Activated naive CD8-positive, alpha-beta T cell treated with anti-CD3 and anti-CD28 coated beads, Interleukin-2, amount 50 U/mL, for 24 hours (primary cell): ENCODE data around the gene CCDC102A.
"Not testable (repeated sequence)": the region's sequence is repeated elsewhere in the genome, so short reads cannot be mapped to it uniquely, and the experiment has no call there.

Experiments
- ATAC-seq: fragments of 150-1000 bp; cut with Tn5 transposase; one replicate; pipeline ENCODE4 v1.10.0; 2021
- DNase-seq: peaks from one replicate; pipeline ENCODE4 v3.0.0; 2021
- H3K27ac Mint-ChIP-seq: one replicate; pipeline ENCODE4 v1.8.0; 2021; ENCODE audit warnings: mild to moderate bottlenecking, mixed read lengths
- H3K27me3 Mint-ChIP-seq: one replicate; pipeline ENCODE4 v1.8.0; 2021; ENCODE audit warnings: mixed read lengths
- H3K36me3 Mint-ChIP-seq: one replicate; pipeline ENCODE4 v1.8.0; 2021; ENCODE audit warnings: low read depth, mixed read lengths
- H3K4me1 Mint-ChIP-seq: one replicate; pipeline ENCODE4 v1.8.0; 2021; ENCODE audit warnings: mixed read lengths
- H3K4me3 Mint-ChIP-seq: one replicate; pipeline ENCODE4 v1.8.0; 2021; ENCODE audit warnings: mild to moderate bottlenecking, moderate library complexity, mixed read lengths
- H3K9me3 Mint-ChIP-seq: one replicate; pipeline ENCODE4 v1.8.0; 2021; ENCODE audit warnings: mixed read lengths

CCDC102A gene

GRCh38 chr16:57570301-57571070, 34.1 kb upstream of the CCDC102A start:
- peaks cover 18% of the 10 kb centered on the region for H3K4me1 Mint-ChIP-seq
- no peak for DNase-seq
- H3K36me3 Mint-ChIP-seq: peaks cover 13% of the 10 kb centered on the region
- H3K27me3 Mint-ChIP-seq: no peaks in the 10 kb centered on the region
- H3K27ac Mint-ChIP-seq: no peak overlapping the region
- H3K9me3 Mint-ChIP-seq: peaks cover 10% of the 10 kb centered on the region
- no peak for ATAC-seq
- no peak overlapping the region for H3K4me3 Mint-ChIP-seq

DNA sequence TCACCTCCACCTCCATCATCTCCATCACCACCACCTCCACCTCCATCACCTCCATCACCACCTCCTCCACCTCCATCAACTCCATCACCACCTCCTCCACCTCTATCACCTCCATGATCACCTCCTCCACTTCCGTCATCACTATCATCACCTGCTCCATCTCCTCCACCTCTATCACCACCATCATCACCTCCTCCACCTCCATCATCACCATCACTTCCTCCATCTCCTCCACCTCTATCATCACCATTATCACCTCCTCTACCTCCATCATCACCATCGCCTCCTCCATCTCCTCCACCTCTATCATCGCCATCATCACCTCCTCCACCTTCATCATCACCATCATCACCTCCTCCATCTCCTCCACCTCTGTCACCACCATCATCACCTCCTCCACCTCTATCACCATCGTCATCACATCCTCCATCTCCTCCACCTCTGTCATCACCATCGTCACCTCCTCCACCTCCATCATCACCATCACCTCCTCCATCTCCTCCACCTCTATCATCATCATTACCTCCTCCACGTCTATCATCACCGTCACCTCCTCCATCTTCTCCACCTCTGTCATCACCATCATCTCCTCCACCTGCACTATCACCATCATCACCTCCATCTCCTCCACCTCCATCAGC, 33.1 kb upstream of the CCDC102A start:
- Mint-ChIP-seq H3K9me3 (peaks cover 10% of the 10 kb centered on the region), H3K27ac (no peak overlapping the region), H3K36me3 (peaks cover 13% of the 10 kb centered on the region), H3K27me3 (no peaks in the 10 kb centered on the region), H3K4me3 (no peak overlapping the region), H3K4me1 (peaks cover 17% of the 10 kb centered on the region)
- no peak for DNase-seq
- no peak for ATAC-seq

GRCh38 chr16:57568772-57569171, 32.4 kb upstream of the CCDC102A start:
- H3K4me3 Mint-ChIP-seq, ATAC-seq, H3K27ac Mint-ChIP-seq, DNase-seq, H3K9me3 Mint-ChIP-seq, H3K27me3 Mint-ChIP-seq: not testable (repeated sequence)
- H3K36me3 Mint-ChIP-seq: peaks cover 13% of the 10 kb centered on the region
- H3K4me1 Mint-ChIP-seq: peaks cover 10% of the 10 kb centered on the region

- Mint-ChIP-seq H3K36me3 (peaks cover 13% of the 10 kb centered on the region), H3K27ac (no peak overlapping the region)
- DNase-seq: no peak
Measured at GRCh38 chr16:57568173-57568678, 31.9 kb upstream of the CCDC102A start.

DNA sequence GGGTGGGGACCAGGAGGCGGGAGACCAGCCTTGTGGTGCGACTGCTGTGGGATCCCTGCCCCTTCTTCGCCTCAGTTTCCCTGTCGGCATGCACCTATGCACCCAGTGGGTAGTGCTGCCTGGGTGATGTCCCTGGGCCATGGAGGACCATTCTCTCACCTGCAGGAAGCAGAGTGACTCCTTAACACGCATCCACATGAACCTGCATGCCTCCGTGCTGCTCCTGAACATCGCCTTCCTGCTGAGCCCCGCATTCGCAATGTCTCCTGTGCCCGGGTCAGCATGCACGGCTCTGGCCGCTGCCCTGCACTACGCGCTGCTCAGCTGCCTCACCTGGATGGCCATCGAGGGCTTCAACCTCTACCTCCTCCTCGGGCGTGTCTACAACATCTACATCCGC, 31.3 kb upstream of the CCDC102A start:
- peaks cover 10% of the 10 kb centered on the region for H3K9me3 Mint-ChIP-seq
- H3K4me1 Mint-ChIP-seq: no peaks in the 10 kb centered on the region
- no peak for DNase-seq
- peaks cover 13% of the 10 kb centered on the region for H3K36me3 Mint-ChIP-seq
- no peak overlapping the region for H3K4me3 Mint-ChIP-seq
- H3K27me3 Mint-ChIP-seq: no peaks in the 10 kb centered on the region
- ATAC-seq: no peak
- no peak overlapping the region for H3K27ac Mint-ChIP-seq

More at GRCh38 chr16:57568173-57568678, 31.9 kb upstream of the CCDC102A start:
- peaks cover 5% of the 10 kb centered on the region for H3K4me1 Mint-ChIP-seq
- no peaks in the 10 kb centered on the region for H3K27me3 Mint-ChIP-seq
- peaks cover 10% of the 10 kb centered on the region for H3K9me3 Mint-ChIP-seq
- no peak overlapping the region for H3K4me3 Mint-ChIP-seq
- no peak for ATAC-seq

DNA sequence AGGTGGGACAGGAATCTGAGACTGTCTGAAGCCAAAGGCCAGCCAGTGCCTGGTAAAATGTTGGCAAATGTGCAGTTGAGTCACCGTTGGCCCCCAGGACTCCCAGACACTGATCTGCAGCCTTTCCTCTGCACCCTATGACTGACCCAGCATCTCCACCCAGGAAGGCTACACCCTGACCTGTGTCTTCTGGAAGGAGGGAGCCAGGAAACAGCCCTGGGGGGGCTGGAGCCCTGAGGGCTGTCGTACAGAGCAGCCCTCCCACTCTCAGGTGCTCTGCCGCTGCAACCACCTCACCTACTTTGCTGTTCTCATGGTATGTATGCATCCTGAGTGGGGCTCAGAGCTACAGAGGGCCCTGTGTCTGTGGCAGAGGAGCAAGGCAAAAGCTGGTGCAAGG, 30.1 kb upstream of the CCDC102A start:
- peaks cover 11% of the 10 kb centered on the region for H3K9me3 Mint-ChIP-seq
- H3K27me3 Mint-ChIP-seq: no peaks in the 10 kb centered on the region
- H3K27ac Mint-ChIP-seq: no peak overlapping the region
- H3K4me1 Mint-ChIP-seq: no peaks in the 10 kb centered on the region
- ATAC-seq (no peak), DNase-seq (no peak)
- H3K4me3 Mint-ChIP-seq: no peak overlapping the region
- H3K36me3 Mint-ChIP-seq: peaks cover 13% of the 10 kb centered on the region

DNA sequence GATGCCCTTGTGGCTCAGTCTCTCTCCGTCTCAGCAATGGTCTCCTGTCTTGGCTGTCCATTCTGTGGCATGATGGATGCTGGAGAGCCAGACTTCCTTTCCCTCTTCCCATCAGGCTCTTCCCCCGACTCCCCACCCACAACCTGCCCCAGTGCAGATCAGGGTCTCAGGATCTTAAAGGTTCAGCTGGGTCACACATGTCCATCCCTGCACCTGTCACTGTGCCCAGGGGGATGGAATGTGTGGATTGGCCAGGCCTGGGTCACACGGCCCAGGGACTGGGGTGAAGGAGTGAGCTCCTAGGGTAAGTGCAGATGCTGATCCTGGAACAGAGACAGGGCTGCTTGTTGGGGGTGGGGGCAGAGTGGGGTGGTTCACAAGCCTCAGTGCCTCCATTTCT, 29.1 kb upstream of the CCDC102A start:
- peaks cover 17% of the 10 kb centered on the region for H3K9me3 Mint-ChIP-seq
- H3K36me3 Mint-ChIP-seq: peaks cover 16% of the 10 kb centered on the region
- DNase-seq (no peak), ATAC-seq (no peak)
- H3K4me1 Mint-ChIP-seq: no peaks in the 10 kb centered on the region
- no peak overlapping the region for H3K4me3 Mint-ChIP-seq
- H3K27ac Mint-ChIP-seq: no peak overlapping the region
- H3K27me3 Mint-ChIP-seq: no peaks in the 10 kb centered on the region

- no peaks in the 10 kb centered on the region for H3K4me1 Mint-ChIP-seq
- peaks cover 21% of the 10 kb centered on the region for H3K9me3 Mint-ChIP-seq
- no peak overlapping the region for H3K27ac Mint-ChIP-seq
- DNase-seq (no peak), ATAC-seq (peak; percentile 40)
- no peaks in the 10 kb centered on the region for H3K27me3 Mint-ChIP-seq
- H3K36me3 Mint-ChIP-seq: peaks cover 13% of the 10 kb centered on the region
- no peak overlapping the region for H3K4me3 Mint-ChIP-seq
Measured at GRCh38 chr16:57564571-57565270, 28.4 kb upstream of the CCDC102A start.

DNA sequence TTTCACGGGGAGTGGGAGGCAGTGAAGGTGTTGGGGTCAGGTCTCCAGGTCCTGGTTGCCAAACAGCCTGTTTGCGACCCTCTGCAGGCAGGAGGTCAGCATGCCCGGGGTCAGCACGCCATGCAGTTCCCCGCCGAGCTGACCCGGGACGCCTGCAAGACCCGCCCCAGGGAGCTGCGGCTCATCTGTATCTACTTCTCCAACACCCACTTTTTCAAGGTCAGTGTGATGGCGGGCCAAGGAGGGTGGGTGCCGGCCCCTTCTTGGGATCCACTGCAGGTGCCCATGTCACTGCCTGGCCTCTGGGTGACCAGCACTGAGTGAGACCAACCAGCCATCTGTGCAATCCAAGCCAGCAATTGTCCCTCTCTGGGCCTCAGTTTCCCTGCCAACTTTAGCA, 27.4 kb upstream of the CCDC102A start:
- no peak for DNase-seq
- Mint-ChIP-seq H3K27ac (no peak overlapping the region), H3K4me1 (no peaks in the 10 kb centered on the region), H3K4me3 (no peak overlapping the region), H3K36me3 (peaks cover 8% of the 10 kb centered on the region), H3K27me3 (no peaks in the 10 kb centered on the region), H3K9me3 (peaks cover 16% of the 10 kb centered on the region)
- no peak for ATAC-seq

- Mint-ChIP-seq H3K27ac (no peak overlapping the region), H3K4me1 (no peaks in the 10 kb centered on the region), H3K27me3 (no peaks in the 10 kb centered on the region), H3K9me3 (peaks cover 16% of the 10 kb centered on the region), H3K4me3 (no peak overlapping the region), H3K36me3 (peaks cover 8% of the 10 kb centered on the region)
- DNase-seq: no peak
- ATAC-seq: no peak
Measured at GRCh38 chr16:57563487-57563750, 27.0 kb upstream of the CCDC102A start.

DNA sequence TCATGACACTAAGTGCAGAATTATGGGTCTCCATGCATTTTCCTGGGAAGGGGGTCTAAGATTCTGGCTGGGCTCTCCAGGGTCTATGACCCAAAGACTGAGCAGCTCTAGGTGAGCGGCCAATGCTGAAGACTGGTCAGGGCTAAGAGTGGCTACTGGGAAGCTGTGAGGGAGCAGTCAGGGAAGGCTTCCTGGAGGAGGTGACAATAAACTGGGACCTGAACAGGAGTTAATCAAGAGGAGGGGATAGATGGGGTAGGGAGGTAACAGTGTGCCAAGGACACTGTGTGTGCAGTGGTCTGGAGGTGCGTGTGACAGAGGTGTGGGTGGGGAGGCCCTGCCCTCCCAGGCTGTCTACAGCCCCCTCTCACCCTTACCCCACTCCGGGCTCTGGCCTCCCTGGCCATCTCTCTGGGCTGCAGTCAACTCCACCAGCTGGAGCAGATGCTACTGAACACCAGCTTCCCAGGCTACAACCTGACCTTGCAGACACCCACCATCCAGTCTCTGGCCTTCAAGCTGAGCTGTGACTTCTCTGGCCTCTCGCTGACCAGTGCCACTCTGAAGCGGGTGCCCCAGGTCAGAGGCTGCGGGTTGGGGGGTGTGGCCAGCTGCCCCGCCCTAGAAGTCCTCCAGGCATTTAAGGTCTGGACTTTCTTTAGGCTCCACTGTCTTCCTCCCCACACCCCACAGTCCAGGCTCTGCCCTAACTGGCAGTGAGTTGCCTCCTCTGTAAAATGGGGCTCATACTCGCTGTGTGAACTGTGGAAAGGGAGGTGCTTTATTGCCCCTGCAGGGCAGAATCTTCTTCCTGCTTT, 26.5 kb upstream of the CCDC102A start:
- H3K4me1 Mint-ChIP-seq: no peaks in the 10 kb centered on the region
- H3K4me3 Mint-ChIP-seq: no peak overlapping the region
- H3K9me3 Mint-ChIP-seq: peaks cover 16% of the 10 kb centered on the region
- H3K36me3 Mint-ChIP-seq: peaks cover 3% of the 10 kb centered on the region
- no peak for DNase-seq
- no peaks in the 10 kb centered on the region for H3K27me3 Mint-ChIP-seq
- no peak overlapping the region for H3K27ac Mint-ChIP-seq
- no peak for ATAC-seq

- no peak for DNase-seq
- ATAC-seq: no peak
- no peaks in the 10 kb centered on the region for H3K27me3 Mint-ChIP-seq
- peaks cover 5% of the 10 kb centered on the region for H3K36me3 Mint-ChIP-seq
- no peak overlapping the region for H3K27ac Mint-ChIP-seq
- no peak overlapping the region for H3K4me3 Mint-ChIP-seq
- peaks cover 2% of the 10 kb centered on the region for H3K4me1 Mint-ChIP-seq
- H3K9me3 Mint-ChIP-seq: peaks cover 20% of the 10 kb centered on the region
Measured at GRCh38 chr16:57562066-57562465, 25.7 kb upstream of the CCDC102A start.

DNA sequence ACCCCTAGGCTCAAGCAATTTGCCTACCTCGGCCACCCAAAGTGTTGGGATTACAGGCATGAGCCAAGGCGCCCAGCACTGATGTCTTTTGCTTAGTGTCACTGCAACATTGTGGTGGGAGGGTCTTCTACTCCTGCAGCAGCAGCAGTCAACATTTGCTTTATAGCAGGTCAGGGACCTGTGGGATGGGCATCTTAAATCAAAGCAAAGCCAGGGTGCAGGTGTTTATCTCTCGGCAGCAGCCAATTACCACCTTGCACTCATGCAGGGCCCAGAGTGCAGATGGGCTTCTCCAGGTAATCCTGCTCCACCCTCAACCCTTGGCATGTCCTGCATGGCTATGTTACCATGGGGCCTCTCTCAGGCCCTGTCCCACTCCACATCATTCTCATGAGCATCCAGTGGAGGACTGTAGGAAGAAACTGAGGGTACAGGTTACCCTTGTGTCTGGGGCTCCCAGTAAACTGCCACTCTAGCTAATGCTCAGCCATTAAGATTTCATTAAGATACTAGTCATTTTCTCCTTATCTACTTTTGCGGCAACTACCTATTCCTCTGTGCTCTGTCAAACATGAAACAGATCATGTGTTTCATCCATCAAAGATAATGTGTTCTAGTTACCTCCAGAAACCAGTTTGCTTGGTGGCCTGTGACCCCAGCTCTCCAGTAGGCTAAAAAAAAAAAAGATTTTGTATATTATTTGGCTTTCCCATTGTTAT, 22.9 kb upstream of the CCDC102A start:
- Mint-ChIP-seq H3K27me3 (no peaks in the 10 kb centered on the region), H3K36me3 (peaks cover 14% of the 10 kb centered on the region), H3K4me1 (peaks cover 15% of the 10 kb centered on the region)

More for the DNA sequence above, 22.9 kb upstream of the CCDC102A start:
- Mint-ChIP-seq H3K27ac (no peak overlapping the region), H3K9me3 (peaks cover 37% of the 10 kb centered on the region), H3K4me3 (no peak overlapping the region)
- ATAC-seq (no peak), DNase-seq (no peak)
